B cell (primary cell): ENCODE measurements around the gene TMEM131. TPM values are rescaled to one million over a fixed set of nuclear protein-coding genes. Genes with fewer than 3 reads are reported as not detected.

ENCODE experiments used
- ATAC-seq: fragments of 200-7000 bp; cut with Tn5 transposase; one replicate; pipeline ENCODE4 v1.10.0; 2021; ENCODE audit warnings: low read depth, mild to moderate bottlenecking, moderate number of reproducible peaks, moderate library complexity
- CTCF ChIA-PET: fragments of 350-600 bp; sonication (Branson Sonifier 250); formaldehyde crosslinking; loops from one replicate; lab custom pipeline; 2021; ENCODE audit warnings: antibody characterized with exemption, inconsistent platforms; lab: Charles Lee
- POLR2A ChIA-PET: fragments of 350-600 bp; sonication (Branson Sonifier 250); formaldehyde crosslinking; loops from one replicate; lab custom pipeline; 2021; ENCODE audit warnings: antibody characterized with exemption; lab: Charles Lee
- DNase-seq: peaks from one replicate; pipeline ENCODE4 v3.0.0; 2013
- H2AFZ ChIP-seq: 2 replicates; pipeline ENCODE4 v1.6.1; 2012; ENCODE audit warnings: mild to moderate bottlenecking, low read depth, low read length; ENCODE audit not compliant: insufficient read depth, poor library complexity, severe bottlenecking
- H3K27ac ChIP-seq, 2 donors: 1 replicate in 1 of 2; 2 replicates in 1 of 2; pipeline ENCODE4 v1.5.1; 2012 to 2013; ENCODE audit warnings: low read length in 2 of 2, mild to moderate bottlenecking in 2 of 2, moderate library complexity in 1 of 2
- H3K27me3 ChIP-seq, 4 experiments: fragments of 200-600 bp in 1 of 4; sonication (generic) in 1 of 4; replicated peaks in 1 of 4; 1 replicate in 2 of 4; 2 replicates in 2 of 4; pipeline versions ENCODE4 v1.6.1 to v1.7.0; 2013 to 2016; ENCODE audit warnings: low read length in 3 of 4, mild to moderate bottlenecking in 2 of 4, mixed read lengths in 1 of 4, moderate library complexity in 1 of 4; ENCODE audit not compliant: insufficient read depth in 4 of 4, control insufficient read depth in 3 of 4; ENCODE audit errors: control extremely low read depth in 1 of 4
- H3K36me3 ChIP-seq, 2 experiments: replicated peaks in 1 of 2; 1 replicate in 1 of 2; 2 replicates in 1 of 2; pipeline versions ENCODE4 v1.6.1 to v1.7.1; 2013; ENCODE audit warnings: low read length in 1 of 2; ENCODE audit not compliant: insufficient read depth in 2 of 2, control insufficient read depth in 1 of 2; ENCODE audit errors: control extremely low read depth in 1 of 2, extremely low read depth in 1 of 2
- H3K4me1 ChIP-seq, 2 donors: fragments of 200-600 bp in 1 of 2; sonication (generic) in 1 of 2; 1 replicate in 1 of 2; 2 replicates in 1 of 2; pipeline versions ENCODE4 v1.5.1 to v1.6.1; 2013 to 2017; ENCODE audit warnings: low read length in 2 of 2; ENCODE audit not compliant: control insufficient read depth in 2 of 2, insufficient read depth in 2 of 2
- H3K4me2 ChIP-seq: replicated peaks from 2 replicates; pipeline ENCODE3; 2012; ENCODE audit warnings: mild to moderate bottlenecking, low read depth, low read length; ENCODE audit not compliant: poor library complexity, severe bottlenecking
- H3K4me3 ChIP-seq, 5 experiments: fragments of 200-600 bp in 1 of 5; sonication (generic) in 1 of 5; 1 replicate in 3 of 5; 2 replicates in 2 of 5; pipeline versions ENCODE4 v1.5.1 to v1.7.0; 2011 to 2016; ENCODE audit warnings: low read length in 4 of 5, mild to moderate bottlenecking in 4 of 5, low read depth in 2 of 5, control low read depth in 1 of 5, moderate library complexity in 1 of 5; ENCODE audit not compliant: insufficient read depth in 1 of 5; ENCODE audit errors: control extremely low read depth in 1 of 5, extremely low read depth in 1 of 5
- H3K79me2 ChIP-seq: fragments of 200-600 bp; sonication (generic); one replicate; pipeline ENCODE4 v1.6.0; 2016; ENCODE audit warnings: low read length; ENCODE audit not compliant: control insufficient read depth, insufficient read depth
- H3K9ac ChIP-seq: fragments of 200-600 bp; sonication (generic); 2 replicates; pipeline ENCODE4 v1.6.1; 2017; ENCODE audit warnings: mild to moderate bottlenecking, low read length, moderate library complexity
- H3K9me3 ChIP-seq, 3 donors: one replicate each; pipeline versions ENCODE4 v1.6.1 to v1.7.1; 2013; ENCODE audit warnings: low read length in 2 of 3; ENCODE audit not compliant: control insufficient read depth in 2 of 3, insufficient read depth in 1 of 3; ENCODE audit errors: control extremely low read depth in 1 of 3
- H4K20me1 ChIP-seq: 2 replicates; pipeline ENCODE4 v1.6.0; 2012; ENCODE audit warnings: mild to moderate bottlenecking, low read length; ENCODE audit not compliant: insufficient read depth, control insufficient read depth, poor library complexity, severe bottlenecking
- H3K27ac Mint-ChIP-seq: one replicate; pipeline ENCODE4 v1.8.0; 2021; ENCODE audit warnings: mixed read lengths
- H3K27me3 Mint-ChIP-seq: one replicate; pipeline ENCODE4 v1.8.0; 2021; ENCODE audit warnings: mixed read lengths
- H3K4me1 Mint-ChIP-seq: one replicate; pipeline ENCODE4 v1.8.0; 2021; ENCODE audit warnings: mixed read lengths
- H3K4me3 Mint-ChIP-seq: one replicate; pipeline ENCODE4 v1.8.0; 2021; ENCODE audit warnings: mixed read lengths
- H3K9me3 Mint-ChIP-seq: one replicate; pipeline ENCODE4 v1.8.0; 2022; ENCODE audit warnings: mixed read lengths; ENCODE audit not compliant: insufficient read depth
- CTCF ChIP-seq: fragments of 200-600 bp; IDR thresholded peaks from one replicate; pipeline ENCODE4 v1.8.0; 2022; ENCODE audit warnings: antibody characterized with exemption, mild to moderate bottlenecking
- EZH2 ChIP-seq: IDR thresholded peaks from 2 replicates; pipeline ENCODE4 v1.6.1; 2012; ENCODE audit warnings: borderline replicate concordance, low read depth, mild to moderate bottlenecking, moderate library complexity, low read length; ENCODE audit not compliant: insufficient read depth, poor library complexity, severe bottlenecking
- WGBS: methylation state at CpG from one replicate; pipeline ENCODE4 v1.1.5; 2013; ENCODE audit warnings: missing lambda C conversion rate; ENCODE audit not compliant: insufficient coverage; 5-methylcytosine and 5-hydroxymethylcytosine counted together
- intact Hi-C: fragments of 100-400 bp; cut with micrococcal nuclease; formaldehyde crosslinking; loops from one replicate; pipeline ENCODE4 v1.10.0; 2022
- polyA plus RNA-seq: library from polyadenylated mRNA; depleted of rRNA; stranded (reverse); fragments of >200 nt; gene quantifications from 2 replicates; pipeline ENCODE4 v1.2.3, GENCODE V29; 2012
- total RNA-seq, 2 donors: library from RNA; stranded (reverse); fragments of 120-200 nt in 1 of 2; gene quantifications; 1 replicate in 1 of 2; 2 replicates in 1 of 2; pipeline versions ENCODE4 v1.2.3 to v1.2.4, GENCODE V29; 2013 to 2022

The TMEM131 gene
- total and polyA plus RNA-seq, 2 donors (not counting 1 experiment from before 2014, with no cell fraction given), result 24.3 to 101 TPM

- Mint-ChIP-seq H3K27me3 (no peaks in the 10 kb centered on the region), H3K4me1 (peaks cover 34% of the 10 kb centered on the region), H3K27ac (peak overlapping the region; percentile 96), H3K4me3 (peak overlapping the region; percentile 90), H3K9me3 (no peaks in the 10 kb centered on the region)
- TF ChIP-seq CTCF (no peak), EZH2 (no peak)
- no peaks in the 10 kb centered on the region for H3K9me3 ChIP-seq
- peaks cover 24 to 25% of the 10 kb centered on the region in 2 donors for H3K4me1 ChIP-seq
- no peaks in the 10 kb centered on the region for H3K27me3 ChIP-seq
- 90% methylated on average over 13 of the region's 19 CpGs for WGBS
- intact Hi-C loops, result loop anchor here (1.0 to 5.0 kb wide), 2 partner anchors 138 to 349 kb away; partner anchors contain the start of gene COX5B
- peak overlapping the region; percentile 97 for H2AFZ ChIP-seq
- DNase-seq (no peak), ATAC-seq (no peak)
- H3K9ac ChIP-seq, result peak overlapping the region; percentile 96
- peak overlapping the region; percentile 82 to 93 for H3K27ac ChIP-seq
- CTCF ChIA-PET, result interaction anchor here (0.6 to 2.2 kb wide), 4 partner anchors 11 to 190 kb away, joined by 3 to 8 read pairs (median 5); no protein-coding TSS in a partner anchor
- peaks cover 49% of the 10 kb centered on the region for H3K79me2 ChIP-seq
- POLR2A ChIA-PET, result interaction anchor here (0.9 to 1.1 kb wide), 3 partner anchors 16 to 468 kb away, joined by 3 to 5 read pairs (median 3); no protein-coding TSS in a partner anchor
- peak overlapping the region; percentile 92 for H3K4me2 ChIP-seq
- peaks cover 11% of the 10 kb centered on the region for H4K20me1 ChIP-seq
- peak overlapping the region; percentile 51 to 89 (median 82) for H3K4me3 ChIP-seq
- H3K36me3 ChIP-seq, result no peaks in the 10 kb centered on the region
These were observed 931 bp upstream of the TMEM131 start for GRCh38 chr2:97996679-97997078.
